GM12878 (cell line): ENCODE data around the gene BCKDHB. TPM values are rescaled to one million over a fixed set of nuclear protein-coding genes. Genes with fewer than 3 reads are reported as not detected.

Experiments used
- ATAC-seq: fragments of 200-7000 bp; cut with Tn5 transposase; 3 replicates; pipeline ENCODE4 v1.9.1; 2020; ENCODE audit warnings: mild to moderate bottlenecking, moderate library complexity
- BruUV-seq: library from RNA; stranded (reverse); fragments of 400-500 nt; replicated peaks from 2 replicates; lab custom pipeline; 2021; lab: Mats Ljungman, UMichigan
- CTCF ChIA-PET: fragments of 300-600 bp; sonication (Branson Sonifier 250); formaldehyde crosslinking; extraction: SDS; loops from one replicate; lab custom pipeline; 2021; ENCODE audit warnings: inconsistent platforms; lab: Yijun Ruan, JAX
- POLR2A ChIA-PET: fragments of 350-600 bp; formaldehyde crosslinking; extraction: SDS; loops from one replicate; lab custom pipeline; 2021; ENCODE audit warnings: inconsistent platforms; lab: Charles Lee
- RAD21 ChIA-PET: fragments of 300-600 bp; sonication (Branson Sonifier 250); formaldehyde crosslinking; loops from one replicate; lab custom pipeline; 2023; ENCODE audit warnings: antibody characterized with exemption; ENCODE audit not compliant: unreplicated experiment; lab: Charles Lee
- SMC1A ChIA-PET: fragments of 300-600 bp; sonication (Branson Sonifier 250); formaldehyde crosslinking; loops from one replicate; lab custom pipeline; 2023; ENCODE audit not compliant: unreplicated experiment, uncharacterized antibody; lab: Charles Lee
- DNase-seq: peaks from one replicate; pipeline ENCODE4 v3.0.0-alpha.2; 2011; ENCODE audit warnings: low read depth, low spot score
- FAIRE-seq: peaks from 3 replicates; lab custom pipeline; 2011; peaks lifted over from hg19 to GRCh38; lab: Jason Lieb, UNC
- H2AFZ ChIP-seq: 2 replicates; pipeline ENCODE4 v1.6.0; 2011; ENCODE audit warnings: low read depth, low read length, control low read depth; ENCODE audit not compliant: control insufficient read depth
- H3K27ac ChIP-seq: 2 replicates; pipeline ENCODE4 v1.5.1; 2011; ENCODE audit warnings: control low read depth; ENCODE audit not compliant: control insufficient read depth, insufficient read depth
- H3K27me3 ChIP-seq, 2 experiments: replicated peaks in 1 of 2; 2 replicates each; pipeline versions ENCODE4 v1.6.0 to v1.6.1; 2011; ENCODE audit warnings: low read length in 1 of 2; ENCODE audit not compliant: control insufficient read depth in 2 of 2, insufficient read depth in 2 of 2
- H3K36me3 ChIP-seq, 2 experiments: 2 replicates each; pipeline ENCODE4 v1.5.1; 2011; ENCODE audit warnings: low read length in 1 of 2; ENCODE audit not compliant: control insufficient read depth in 2 of 2, insufficient read depth in 2 of 2
- H3K4me1 ChIP-seq: 2 replicates; pipeline ENCODE4 v1.6.1; 2011; ENCODE audit warnings: mild to moderate bottlenecking, low read length, moderate library complexity, mixed read lengths; ENCODE audit not compliant: control insufficient read depth, insufficient read depth
- H3K4me2 ChIP-seq: 2 replicates; pipeline ENCODE4 v1.6.0; 2011; ENCODE audit warnings: control low read depth; ENCODE audit not compliant: control insufficient read depth, insufficient read depth
- H3K4me3 ChIP-seq: fragments of 200-600 bp; sonication (generic); 2 replicates; pipeline ENCODE4 v1.5.1; 2016
- H3K79me2 ChIP-seq: 2 replicates; pipeline ENCODE4 v1.6.0; 2011; ENCODE audit warnings: low read length; ENCODE audit not compliant: control insufficient read depth, insufficient read depth
- H3K9ac ChIP-seq: 2 replicates; pipeline ENCODE4 v1.8.0; 2011; ENCODE audit warnings: low read length, control low read depth, mixed read lengths; ENCODE audit not compliant: control insufficient read depth, insufficient read depth
- H3K9me3 ChIP-seq: replicated peaks from 3 replicates; pipeline ENCODE4 v1.5.1; 2011; ENCODE audit warnings: mild to moderate bottlenecking, low read length; ENCODE audit not compliant: control insufficient read depth, insufficient read depth
- H4K20me1 ChIP-seq: 2 replicates; pipeline ENCODE4 v1.6.0; 2011; ENCODE audit not compliant: control insufficient read depth, insufficient read depth
- ATF7 ChIP-seq: fragments of 450-650 bp; IDR thresholded peaks from 2 replicates; pipeline ENCODE4 v1.6.1; 2016; ENCODE audit warnings: low read depth, mild to moderate bottlenecking
- BCL11A ChIP-seq: IDR thresholded peaks from 2 replicates; pipeline ENCODE4 v1.6.1; 2011; ENCODE audit warnings: low read depth, low read length
- CBX3 ChIP-seq: fragments of 200-600 bp; sonication (generic); IDR thresholded peaks from 2 replicates; pipeline ENCODE4 v1.6.1; 2016; ENCODE audit warnings: low read depth, borderline replicate concordance
- EZH2 ChIP-seq: IDR thresholded peaks from 2 replicates; pipeline ENCODE4 v1.6.1; 2012; ENCODE audit warnings: low read depth, mild to moderate bottlenecking, control low read depth, inconsistent platforms, low read length, borderline replicate concordance; ENCODE audit not compliant: control insufficient read depth
- KDM1A ChIP-seq: fragments of 200-600 bp; sonication (generic); IDR thresholded peaks from 2 replicates; pipeline ENCODE4 v1.6.1; 2016; ENCODE audit warnings: borderline replicate concordance
- KLF5 ChIP-seq: fragments of 450-650 bp; IDR thresholded peaks from 2 replicates; pipeline ENCODE4 v1.6.1; 2014; ENCODE audit warnings: mild to moderate bottlenecking; ENCODE audit not compliant: partially characterized antibody
- NR2F1 ChIP-seq: fragments of 450-650 bp; conservative IDR thresholded peaks from 2 replicates; pipeline ENCODE4 v1.6.1; 2017; ENCODE audit warnings: mild to moderate bottlenecking
- POLR2A ChIP-seq: IDR thresholded peaks from 2 replicates; pipeline ENCODE4 v1.6.1; 2011; ENCODE audit warnings: low read depth, mild to moderate bottlenecking, low read length
- RBBP5 ChIP-seq: fragments of 200-600 bp; sonication (generic); conservative IDR thresholded peaks from 2 replicates; pipeline ENCODE4 v1.6.1; 2016
- TAF1 ChIP-seq: IDR thresholded peaks from 2 replicates; pipeline ENCODE4 v1.6.1; 2011; ENCODE audit warnings: mild to moderate bottlenecking, low read depth, low read length, borderline replicate concordance
- ZNF217 ChIP-seq: fragments of 450-650 bp; IDR thresholded peaks from 2 replicates; pipeline ENCODE4 v1.6.1; 2017; ENCODE audit warnings: antibody characterized with exemption, mild to moderate bottlenecking
- WGBS: methylation state at CpG from one replicate; pipeline ENCODE4 v1.1.6; 2016; ENCODE audit warnings: low lambda C conversion rate; ENCODE audit not compliant: insufficient replicate concordance, insufficient coverage; ENCODE audit errors: missing lambda C conversion rate; 5-methylcytosine and 5-hydroxymethylcytosine counted together
- in situ Hi-C: fragments of 300-500 bp; cut with MboI; formaldehyde crosslinking; loops from 9 replicates; pipeline ENCODE4 v1.14.3; 2018; ENCODE audit warnings: mixed read lengths
- intact Hi-C: fragments of 100-400 bp; cut with micrococcal nuclease; formaldehyde crosslinking; loops from one replicate; pipeline ENCODE4 v1.14.2; 2022; ENCODE audit not compliant: unreplicated experiment
- polyA plus RNA-seq, 11 experiments: library from polyadenylated mRNA; depleted of rRNA in 4 of 11; unstranded in 6 of 11; stranded (reverse) in 5 of 11; fragments of >200 nt; fragmentation: Nextera tagmentation in 4 of 11; fragmentation: Illumina TruSeq in 1 of 11; extraction: Ambion mirVana in 4 of 11; extraction: Trizol in 1 of 11; gene quantifications; 1 replicate in 1 of 11; 2 replicates in 10 of 11; pipeline versions ENCODE4 v1.2.1 to v1.2.3, GENCODE V29; 2011 to 2016; ENCODE audit warnings: inconsistent platforms in 2 of 11, missing spikeins in 2 of 11, low read depth in 1 of 11
- total RNA-seq, 4 experiments: library from RNA; depleted of rRNA in 3 of 4; stranded (reverse); fragments of >200 nt in 3 of 4; fragmentation: Illumina TruSeq in 1 of 4; extraction: Trizol in 1 of 4; gene quantifications; 2 replicates each; pipeline versions ENCODE4 v1.2.1 to v1.2.3, GENCODE V29; 2013 to 2021
- TF ChIP-seq, protein P1 (sequence below): fragments of 150-350 bp; IDR thresholded peaks from 2 replicates; pipeline ENCODE4 v1.6.1; 2016; ENCODE audit warnings: low read depth, low read length
- TF ChIP-seq, protein P2 (sequence below): fragments of 450-650 bp; formaldehyde crosslinking; IDR thresholded peaks from 2 replicates; pipeline ENCODE4 v1.4.0; 2022; ENCODE audit warnings: mild to moderate bottlenecking, moderate library complexity

The BCKDHB gene
- total and polyA plus RNA-seq, 10 of the 15 experiments (the other 5 are each of a cell fraction or from before 2014, with no cell fraction given), result 12.9 to 57.1 (median 25.3) TPM

DNA sequence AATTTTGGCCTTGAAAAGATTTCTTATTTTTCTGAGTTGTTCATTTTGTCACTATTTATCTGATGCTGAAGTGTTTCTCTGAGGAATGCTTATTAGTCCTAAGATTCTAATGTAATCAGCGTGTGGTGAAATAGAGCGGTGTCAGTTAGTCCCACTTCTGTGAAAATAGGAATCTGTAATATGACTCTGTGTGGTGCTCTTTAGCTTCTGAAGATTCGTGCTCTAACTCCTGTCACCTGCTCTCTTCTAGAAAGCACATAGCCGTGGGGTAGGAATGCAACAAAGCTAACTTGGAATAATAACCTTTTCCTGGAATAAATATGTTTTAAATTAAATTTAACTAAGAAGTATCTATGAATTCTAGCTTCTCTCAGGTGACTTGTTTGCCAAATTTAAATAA, 90.4 kb downstream of the BCKDHB start:
- no peaks in the 10 kb centered on the region for H3K36me3 ChIP-seq
- no peak overlapping the region for H3K9ac ChIP-seq
- ATAC-seq (no peak), DNase-seq (no peak), FAIRE-seq (no peak)
- ChIA-PET SMC1A (no interaction called here), RAD21 (no interaction called here), POLR2A (no interaction called here), CTCF (no interaction called here)
- H3K4me2 ChIP-seq, result no peak overlapping the region
- H2AFZ ChIP-seq, result no peak overlapping the region
- H3K4me3 ChIP-seq, result no peak overlapping the region
- no peaks in the 10 kb centered on the region for H3K27me3 ChIP-seq
- no peaks in the 10 kb centered on the region for H3K4me1 ChIP-seq
- WGBS, result 98% methylated on average over 4 of the region's 4 CpGs
- no peaks in the 10 kb centered on the region for H4K20me1 ChIP-seq
- BruUV-seq, result no TSS peak
- in situ Hi-C loops (no loop called here), intact Hi-C loops (no loop called here)
- no peaks in the 10 kb centered on the region for H3K79me2 ChIP-seq
- H3K9me3 ChIP-seq, result no peaks in the 10 kb centered on the region
- H3K27ac ChIP-seq, result no peak overlapping the region
- no peak for TF ChIP-seq BCL11A
- TF ChIP-seq ZNF217, result no peak
- no peak for TF ChIP-seq RBBP5
- no peak for TF ChIP-seq KLF5
- TF ChIP-seq, protein P1, sequence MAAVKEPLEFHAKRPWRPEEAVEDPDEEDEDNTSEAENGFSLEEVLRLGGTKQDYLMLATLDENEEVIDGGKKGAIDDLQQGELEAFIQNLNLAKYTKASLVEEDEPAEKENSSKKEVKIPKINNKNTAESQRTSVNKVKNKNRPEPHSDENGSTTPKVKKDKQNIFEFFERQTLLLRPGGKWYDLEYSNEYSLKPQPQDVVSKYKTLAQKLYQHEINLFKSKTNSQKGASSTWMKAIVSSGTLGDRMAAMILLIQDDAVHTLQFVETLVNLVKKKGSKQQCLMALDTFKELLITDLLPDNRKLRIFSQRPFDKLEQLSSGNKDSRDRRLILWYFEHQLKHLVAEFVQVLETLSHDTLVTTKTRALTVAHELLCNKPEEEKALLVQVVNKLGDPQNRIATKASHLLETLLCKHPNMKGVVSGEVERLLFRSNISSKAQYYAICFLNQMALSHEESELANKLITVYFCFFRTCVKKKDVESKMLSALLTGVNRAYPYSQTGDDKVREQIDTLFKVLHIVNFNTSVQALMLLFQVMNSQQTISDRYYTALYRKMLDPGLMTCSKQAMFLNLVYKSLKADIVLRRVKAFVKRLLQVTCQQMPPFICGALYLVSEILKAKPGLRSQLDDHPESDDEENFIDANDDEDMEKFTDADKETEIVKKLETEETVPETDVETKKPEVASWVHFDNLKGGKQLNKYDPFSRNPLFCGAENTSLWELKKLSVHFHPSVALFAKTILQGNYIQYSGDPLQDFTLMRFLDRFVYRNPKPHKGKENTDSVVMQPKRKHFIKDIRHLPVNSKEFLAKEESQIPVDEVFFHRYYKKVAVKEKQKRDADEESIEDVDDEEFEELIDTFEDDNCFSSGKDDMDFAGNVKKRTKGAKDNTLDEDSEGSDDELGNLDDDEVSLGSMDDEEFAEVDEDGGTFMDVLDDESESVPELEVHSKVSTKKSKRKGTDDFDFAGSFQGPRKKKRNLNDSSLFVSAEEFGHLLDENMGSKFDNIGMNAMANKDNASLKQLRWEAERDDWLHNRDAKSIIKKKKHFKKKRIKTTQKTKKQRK, result no peak

DNA sequence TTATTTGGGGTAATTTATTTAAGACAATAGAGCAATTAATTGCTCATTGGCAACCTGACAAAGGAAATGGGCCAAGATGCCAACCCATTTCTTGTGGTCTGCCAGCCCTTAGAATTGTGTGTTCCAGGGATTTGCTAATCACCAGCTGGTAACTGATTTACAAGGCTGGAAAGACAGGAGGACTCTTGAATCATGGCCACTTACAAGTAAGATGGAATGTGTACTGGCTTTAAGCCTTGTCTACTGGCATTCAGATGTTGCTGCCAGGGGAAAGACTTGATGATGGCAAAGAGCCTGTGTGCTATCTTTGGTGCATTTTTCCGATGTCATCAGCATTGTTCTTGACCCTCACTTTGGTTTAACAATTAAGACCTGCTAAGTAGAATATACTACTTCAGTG, 91.0 kb downstream of the BCKDHB start:
- Histone ChIP-seq H2AFZ (no peak overlapping the region), H3K4me1 (no peaks in the 10 kb centered on the region), H4K20me1 (no peaks in the 10 kb centered on the region), H3K27ac (no peak overlapping the region), H3K79me2 (no peaks in the 10 kb centered on the region), H3K36me3 (no peaks in the 10 kb centered on the region), H3K9ac (no peak overlapping the region), H3K9me3 (no peaks in the 10 kb centered on the region), H3K27me3 (no peaks in the 10 kb centered on the region), H3K4me2 (no peak overlapping the region), H3K4me3 (no peak overlapping the region)
- no peak for FAIRE-seq
- ATAC-seq, result no peak
- intact Hi-C loops (no loop called here), in situ Hi-C loops (no loop called here)
- POLR2A ChIA-PET, result no interaction called here
- DNase-seq, result no peak
- SMC1A ChIA-PET, result no interaction called here
- CTCF ChIA-PET, result interaction anchor here (1.1 kb wide), 1 partner anchor 17 kb away, joined by 3 read pairs; no protein-coding TSS in a partner anchor
- WGBS, result 92% methylated on average over 1 of the region's 1 CpG
- BruUV-seq, result no TSS peak
- RAD21 ChIA-PET, result no interaction called here
- TF ChIP-seq NR2F1 (no peak), ZNF217 (no peak), EZH2 (no peak), CBX3 (no peak), POLR2A (no peak), ATF7 (no peak), KDM1A (no peak), TAF1 (no peak)
- TF ChIP-seq, protein P2, sequence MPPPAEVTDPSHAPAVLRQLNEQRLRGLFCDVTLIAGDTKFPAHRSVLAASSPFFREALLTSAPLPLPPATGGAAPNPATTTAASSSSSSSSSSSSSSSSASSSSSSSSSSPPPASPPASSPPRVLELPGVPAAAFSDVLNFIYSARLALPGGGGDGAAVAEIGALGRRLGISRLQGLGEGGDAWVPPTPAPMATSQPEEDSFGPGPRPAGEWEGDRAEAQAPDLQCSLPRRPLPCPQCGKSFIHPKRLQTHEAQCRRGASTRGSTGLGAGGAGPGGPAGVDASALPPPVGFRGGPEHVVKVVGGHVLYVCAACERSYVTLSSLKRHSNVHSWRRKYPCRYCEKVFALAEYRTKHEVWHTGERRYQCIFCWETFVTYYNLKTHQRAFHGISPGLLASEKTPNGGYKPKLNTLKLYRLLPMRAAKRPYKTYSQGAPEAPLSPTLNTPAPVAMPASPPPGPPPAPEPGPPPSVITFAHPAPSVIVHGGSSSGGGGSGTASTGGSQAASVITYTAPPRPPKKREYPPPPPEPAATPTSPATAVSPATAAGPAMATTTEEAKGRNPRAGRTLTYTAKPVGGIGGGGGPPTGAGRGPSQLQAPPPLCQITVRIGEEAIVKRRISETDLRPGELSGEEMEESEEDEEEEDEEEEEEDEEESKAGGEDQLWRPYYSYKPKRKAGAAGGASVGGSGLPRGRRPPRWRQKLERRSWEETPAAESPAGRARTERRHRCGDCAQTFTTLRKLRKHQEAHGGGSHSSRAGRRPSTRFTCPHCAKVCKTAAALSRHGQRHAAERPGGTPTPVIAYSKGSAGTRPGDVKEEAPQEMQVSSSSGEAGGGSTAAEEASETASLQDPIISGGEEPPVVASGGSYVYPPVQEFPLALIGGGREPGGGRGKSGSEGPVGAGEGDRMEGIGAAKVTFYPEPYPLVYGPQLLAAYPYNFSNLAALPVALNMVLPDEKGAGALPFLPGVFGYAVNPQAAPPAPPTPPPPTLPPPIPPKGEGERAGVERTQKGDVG, result no peak
